NCI-H2171 (cell line): ENCODE results near the gene ROPN1B.
"Not testable (repeated sequence)": the region's sequence is repeated elsewhere in the genome, so short reads cannot be mapped to it uniquely, and the experiment has no call there.

ENCODE experiments used
- DNase-seq: peaks from one replicate; lab custom pipeline; 2025; lab: John Stamatoyannopoulos, UW

The ROPN1B gene

DNA sequence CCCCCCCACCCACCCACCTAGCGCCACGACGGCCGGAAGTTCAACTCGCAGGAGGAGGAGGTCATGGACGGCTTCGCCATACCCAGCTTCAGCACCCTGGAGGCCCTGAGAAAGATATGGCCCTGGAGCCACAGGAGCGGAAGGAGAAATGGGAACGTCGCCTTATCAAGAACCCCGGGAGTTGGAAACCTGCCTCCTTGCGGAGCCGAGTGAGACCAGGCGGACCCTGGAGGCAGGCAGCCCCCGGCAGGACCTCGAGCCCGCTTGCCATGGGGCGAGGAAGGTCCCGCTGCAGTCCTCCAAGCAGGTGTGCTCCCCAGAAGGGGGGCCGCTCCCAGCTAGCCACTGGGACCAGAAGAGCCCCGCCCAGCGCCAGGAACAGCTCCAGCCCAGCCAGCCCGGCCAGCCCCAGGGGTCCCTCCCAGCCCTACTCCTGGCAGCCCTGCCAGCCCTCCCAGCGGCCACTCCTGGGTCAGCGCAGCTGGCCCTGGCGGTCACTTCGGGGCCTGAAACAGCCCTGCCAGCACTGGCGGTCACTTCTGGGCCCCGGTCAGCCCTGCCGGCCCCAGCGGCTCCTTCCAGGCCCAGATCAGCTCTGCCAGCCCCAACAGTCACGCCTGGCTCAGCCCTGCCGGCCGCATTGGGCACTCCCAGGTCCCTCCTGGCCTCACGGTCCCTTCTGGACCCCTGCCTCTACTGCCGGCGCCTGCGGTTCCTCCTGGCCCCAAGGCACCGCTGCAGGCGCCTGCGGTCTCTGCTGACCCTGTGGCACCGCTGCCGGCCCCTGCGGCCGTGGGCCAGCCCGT is 10.3 kb upstream of the ROPN1B start:
- DNase-seq = no peak

DNA sequence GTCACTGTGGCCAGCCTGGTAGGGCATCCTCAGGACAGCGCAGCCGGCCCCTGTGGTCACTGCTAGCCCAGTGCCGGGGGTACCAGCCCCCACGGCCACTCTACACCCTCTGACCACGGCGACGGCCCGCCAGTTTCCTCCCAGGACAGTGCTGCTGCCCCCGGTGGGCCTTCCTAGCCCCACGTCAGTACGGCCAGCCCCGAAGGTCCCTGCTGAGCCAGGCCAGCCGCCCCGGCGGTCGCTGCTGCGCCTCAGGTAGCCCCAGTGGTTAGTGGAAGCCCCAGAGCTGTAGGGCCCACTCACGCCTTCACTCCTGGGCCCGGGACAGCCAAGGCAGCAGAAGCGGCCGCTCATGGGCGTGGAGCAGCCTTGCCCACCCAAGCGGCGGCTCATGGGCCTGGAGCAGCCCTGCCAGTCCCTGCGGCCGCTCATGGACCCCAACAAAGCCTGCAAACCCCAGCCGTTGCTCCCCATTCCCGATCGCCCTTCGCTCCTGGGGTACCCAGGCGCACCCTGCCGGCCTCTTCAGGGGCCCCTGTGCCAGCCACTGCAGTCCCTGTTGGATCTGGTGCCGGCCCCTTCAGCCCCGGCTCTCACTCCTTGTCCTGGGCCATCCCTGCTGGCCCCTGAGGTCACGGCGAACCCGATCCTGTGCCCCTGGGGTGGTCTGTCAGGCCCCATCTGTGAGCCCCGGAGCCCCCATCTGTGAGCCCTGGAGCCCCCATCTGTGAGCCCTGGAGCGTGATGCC is 9.5 kb upstream of the ROPN1B start:
- no peak for DNase-seq

DNA sequence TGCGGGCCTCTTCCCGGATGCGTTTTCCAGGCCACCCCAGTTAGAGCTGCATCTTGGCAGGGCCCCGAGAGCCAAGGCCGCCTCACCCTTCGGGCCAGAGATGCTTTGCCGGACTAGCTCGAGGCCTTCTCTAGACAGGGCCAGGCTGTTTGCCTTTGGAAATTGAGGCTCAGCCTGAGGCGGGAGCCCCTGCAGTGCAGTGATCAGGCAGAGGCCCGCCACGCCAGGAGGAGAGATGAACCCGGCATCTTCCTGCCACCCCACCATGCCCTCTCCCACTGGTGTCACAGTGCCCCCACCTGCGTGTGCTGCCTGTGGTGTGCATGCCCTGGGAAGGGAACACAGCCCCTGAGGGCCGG is 8.9 kb upstream of the ROPN1B start:
- DNase-seq = no peak

DNA sequence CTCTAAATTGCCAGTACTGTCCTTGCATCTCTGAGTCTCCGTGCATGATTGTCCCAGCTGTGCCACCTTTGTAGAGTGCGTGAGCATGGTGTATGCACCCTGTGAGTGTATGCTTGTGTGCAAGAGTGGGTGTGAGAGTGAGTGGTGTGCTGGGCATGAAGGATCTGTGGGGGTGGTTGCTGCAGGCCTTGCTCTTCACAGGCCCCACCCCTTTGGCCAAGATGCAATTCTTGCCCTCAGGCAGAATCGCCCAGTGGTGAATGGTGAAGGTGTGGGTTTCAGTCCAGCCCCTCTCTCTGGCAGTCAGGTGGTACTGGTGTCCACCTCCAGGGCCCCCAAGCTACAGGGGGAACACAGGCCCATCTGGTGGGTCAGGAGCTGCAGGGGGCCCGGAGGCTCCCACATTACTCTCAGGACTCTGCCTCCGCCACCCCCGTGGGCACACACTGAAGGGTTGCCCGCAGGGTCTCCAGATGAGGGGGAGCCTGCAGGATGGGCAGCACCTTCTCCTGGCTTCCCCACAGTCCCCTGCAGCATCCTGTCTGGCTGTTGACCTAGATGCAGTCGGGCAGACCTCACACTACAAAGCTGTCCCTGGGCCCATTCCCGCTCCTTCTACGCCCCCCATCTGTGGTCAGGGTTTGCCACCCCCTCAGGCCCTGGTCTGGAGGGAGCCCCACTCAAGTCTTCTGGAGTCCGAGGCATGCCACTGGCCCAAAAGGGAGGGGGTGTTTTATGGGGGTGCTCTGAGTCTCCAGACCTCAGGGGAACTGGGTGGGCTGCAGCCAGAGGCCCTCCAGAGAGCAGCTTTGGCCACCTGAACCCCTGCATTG is 8.3 kb upstream of the ROPN1B start:
- DNase-seq = no peak

DNA sequence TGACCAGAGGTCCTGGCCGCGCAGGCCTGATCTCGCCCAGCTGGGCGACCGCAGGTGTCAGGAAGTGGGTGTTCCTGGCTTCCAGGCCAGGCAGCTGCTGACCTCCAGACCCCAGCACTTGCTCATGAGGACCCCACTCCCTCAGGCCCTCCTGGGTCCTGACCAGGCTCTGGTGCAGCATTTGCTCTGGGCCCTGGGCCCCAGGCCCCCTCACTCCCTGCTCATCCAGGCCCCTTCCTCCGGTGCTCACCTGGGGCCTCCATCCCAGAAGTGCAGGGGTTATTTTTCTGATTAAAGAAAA is 7.7 kb upstream of the ROPN1B start:
- DNase-seq = no peak

DNA sequence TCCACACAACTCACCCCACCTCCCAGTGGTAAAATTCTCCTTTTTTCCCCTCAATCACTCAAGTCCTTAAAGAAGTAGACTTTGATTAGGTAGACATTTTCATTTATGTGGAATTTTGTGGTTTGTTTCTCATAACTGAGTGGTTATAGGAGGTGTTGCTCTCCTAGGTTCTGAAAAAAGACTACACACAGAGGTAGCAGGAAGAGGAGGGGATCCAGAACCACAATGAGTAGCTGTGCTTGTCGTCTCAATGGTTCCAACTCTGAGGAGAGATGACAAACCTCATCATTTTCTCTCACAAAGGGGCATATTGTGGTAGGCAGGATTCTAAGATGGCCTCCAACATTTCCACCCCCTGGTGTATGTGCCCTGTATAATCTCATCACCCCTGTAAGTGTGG is 5.1 kb upstream of the ROPN1B start:
- DNase-seq = not testable (repeated sequence)

DNA sequence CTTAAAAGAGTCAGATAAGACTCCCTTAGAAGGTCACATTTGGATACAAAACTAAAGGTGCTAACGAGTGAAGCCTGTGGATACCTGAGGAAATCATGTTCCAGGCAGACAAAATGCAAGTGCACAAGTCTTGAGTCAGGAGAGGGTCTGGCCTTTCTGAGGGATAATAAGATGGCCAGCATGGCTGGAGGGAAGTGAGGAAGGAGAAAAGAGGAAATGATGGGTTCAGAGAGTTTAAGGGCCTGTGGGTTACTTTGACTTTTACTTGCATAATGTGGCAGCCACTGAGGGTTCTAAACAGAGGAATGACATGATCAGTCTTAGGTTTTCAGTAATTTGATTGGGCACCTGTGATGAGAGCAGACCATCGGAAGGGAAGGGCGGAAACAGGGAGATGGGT is 3.5 kb upstream of the ROPN1B start:
- DNase-seq = no peak

DNA sequence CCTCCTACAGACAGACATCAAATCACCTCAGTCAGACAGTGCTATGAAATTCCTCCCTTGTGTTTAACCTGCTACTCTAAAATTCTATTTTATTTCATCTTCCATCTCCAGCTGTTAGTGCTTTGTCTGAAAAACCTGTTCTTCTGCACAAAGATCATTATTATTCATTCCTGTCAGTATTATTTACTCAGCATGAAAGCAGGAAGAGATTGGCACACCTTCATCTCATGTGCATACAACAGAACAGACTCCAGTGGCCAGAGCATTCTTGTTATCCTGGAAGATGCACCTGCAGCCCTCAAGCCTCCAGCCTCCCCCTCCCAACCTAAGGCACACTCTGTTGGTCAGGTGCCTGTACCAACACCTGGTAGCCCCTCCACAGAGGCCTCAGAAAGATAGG is 1.8 kb upstream of the ROPN1B start:
- DNase-seq = no peak

DNA sequence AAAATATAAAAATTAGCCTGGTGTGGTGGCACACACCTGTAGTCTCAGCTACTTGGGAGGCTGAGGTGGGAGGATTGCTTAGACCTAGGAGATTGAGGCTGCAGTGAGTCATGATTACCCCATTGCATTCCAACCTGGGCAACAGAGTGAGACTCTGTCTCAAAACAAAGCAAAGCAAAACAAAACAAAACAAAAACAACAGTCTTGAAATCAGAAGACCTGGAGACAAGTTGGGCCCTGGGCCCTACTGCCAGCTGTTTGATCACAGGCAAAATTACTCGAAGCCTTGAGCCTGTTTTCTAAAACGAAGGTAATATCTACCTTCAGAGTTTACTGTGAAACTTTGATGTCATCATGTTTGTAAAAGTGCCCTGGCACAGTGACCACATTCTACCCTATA is 857 bp upstream of the ROPN1B start:
- DNase-seq = not testable (repeated sequence)

DNA sequence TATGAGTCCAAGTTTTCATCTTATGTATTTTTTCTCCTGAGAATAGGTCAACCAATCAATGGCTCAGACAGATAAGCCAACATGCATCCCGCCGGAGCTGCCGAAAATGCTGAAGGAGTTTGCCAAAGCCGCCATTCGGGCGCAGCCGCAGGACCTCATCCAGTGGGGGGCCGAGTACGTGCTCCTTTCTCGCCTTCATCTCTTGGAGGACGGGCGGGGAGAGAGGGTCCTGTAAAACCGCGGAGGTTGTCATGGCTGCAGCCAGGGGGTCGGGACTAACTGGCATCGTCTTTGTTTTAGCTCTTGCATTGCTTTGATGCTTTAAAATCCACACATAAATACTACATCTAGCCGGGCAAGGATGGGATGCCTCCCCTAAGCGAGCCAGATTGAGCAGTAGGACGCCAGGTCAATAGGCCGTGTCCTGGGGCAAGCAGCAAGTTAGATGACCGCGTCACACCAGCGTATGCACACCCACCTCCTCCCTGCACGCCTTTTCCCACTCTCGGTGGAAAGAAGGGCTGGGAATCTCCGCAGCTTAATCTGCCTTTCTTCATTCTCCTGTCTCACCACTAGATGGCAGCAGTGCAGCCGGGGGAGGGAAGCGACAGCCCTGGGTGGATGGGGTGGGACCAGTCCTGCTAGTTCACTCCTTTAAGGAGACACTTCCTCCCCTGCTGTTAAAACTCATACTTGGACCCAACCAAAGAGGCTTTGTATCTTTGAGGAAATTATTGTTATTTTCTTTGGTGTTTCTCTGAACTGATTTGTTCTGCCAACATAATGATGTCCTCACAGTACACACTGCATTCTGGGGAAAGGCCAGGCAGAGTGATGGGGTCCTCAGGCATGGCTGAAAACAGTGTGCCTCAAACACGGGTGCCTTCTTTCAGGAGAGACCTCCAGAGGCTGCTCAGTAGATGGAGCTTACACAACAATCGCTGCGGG is 3.3 kb downstream of the ROPN1B start:
- not testable (repeated sequence) for DNase-seq

DNA sequence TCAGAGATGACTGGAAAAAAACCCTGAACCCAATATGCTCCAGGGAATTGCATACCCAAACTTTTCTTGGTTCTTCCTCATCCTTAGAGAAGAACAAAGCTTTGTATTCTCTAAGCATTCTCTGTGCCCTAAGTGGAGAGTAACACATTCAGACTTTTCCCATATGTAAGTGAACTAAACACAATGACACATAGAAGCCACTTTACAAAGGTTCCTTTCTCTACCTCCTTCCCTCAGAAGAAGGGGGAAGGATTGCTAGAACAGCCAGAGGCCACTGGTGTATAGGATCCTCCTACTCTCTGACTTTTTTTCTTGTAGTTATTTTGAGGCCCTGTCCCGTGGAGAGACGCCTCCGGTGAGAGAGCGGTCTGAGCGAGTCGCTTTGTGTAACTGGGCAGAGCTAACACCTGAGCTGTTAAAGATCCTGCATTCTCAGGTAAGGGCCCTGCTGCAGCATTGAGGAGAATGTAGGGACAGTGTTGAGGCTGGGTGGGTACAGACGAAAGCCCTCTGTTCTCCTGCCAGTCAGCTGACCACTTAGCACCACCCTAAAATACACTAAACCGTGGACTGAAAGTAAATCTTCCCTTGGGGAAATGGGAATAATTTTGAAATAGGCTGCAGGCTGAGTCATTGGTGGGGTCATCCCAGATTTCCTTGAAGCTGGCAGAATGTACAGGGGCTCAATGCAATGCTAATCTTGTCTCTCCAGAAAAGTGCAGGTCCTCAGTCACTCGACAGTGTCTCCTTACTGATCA is 6.4 kb downstream of the ROPN1B start:
- DNase-seq = not testable (repeated sequence)

DNA sequence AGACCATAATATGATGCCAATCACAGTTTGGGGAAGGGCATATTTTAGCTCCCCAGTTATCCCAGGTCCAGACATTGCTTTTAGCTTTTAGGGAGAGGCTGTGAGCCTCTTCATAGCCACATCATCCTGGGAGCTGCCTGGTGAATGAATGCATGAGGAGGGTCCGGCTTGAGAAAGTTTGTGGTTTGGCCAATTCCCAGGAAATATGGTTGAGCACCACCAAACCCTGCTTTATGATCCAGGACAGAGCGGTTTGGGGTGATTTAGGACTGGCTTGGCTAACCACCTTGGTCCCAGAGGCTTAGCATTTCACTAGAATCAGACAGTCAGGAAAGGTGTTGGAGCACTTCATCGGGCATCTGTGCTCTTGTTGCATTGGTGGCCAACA is 7.0 kb downstream of the ROPN1B start:
- not testable (repeated sequence) for DNase-seq

DNA sequence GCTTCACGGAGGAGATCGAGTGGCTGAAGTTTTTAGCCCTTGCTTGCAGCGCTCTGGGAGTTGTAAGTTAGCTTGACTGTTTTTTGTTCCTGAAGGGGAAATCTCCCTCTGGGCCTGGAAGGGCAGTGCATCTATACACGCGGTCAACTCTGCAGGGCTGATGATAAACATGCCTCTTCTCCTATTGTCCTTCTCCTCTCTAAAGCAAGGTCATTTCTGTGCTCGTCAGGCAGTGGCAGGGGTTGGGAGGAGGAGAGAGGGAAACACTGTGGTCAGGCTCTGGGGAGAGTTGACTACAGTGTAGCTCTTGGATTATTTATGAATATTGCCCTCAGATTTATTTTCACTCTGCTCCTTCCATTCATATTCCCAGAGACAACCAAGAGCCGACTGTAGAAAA is 8.1 kb downstream of the ROPN1B start:
- DNase-seq = not testable (repeated sequence)

DNA sequence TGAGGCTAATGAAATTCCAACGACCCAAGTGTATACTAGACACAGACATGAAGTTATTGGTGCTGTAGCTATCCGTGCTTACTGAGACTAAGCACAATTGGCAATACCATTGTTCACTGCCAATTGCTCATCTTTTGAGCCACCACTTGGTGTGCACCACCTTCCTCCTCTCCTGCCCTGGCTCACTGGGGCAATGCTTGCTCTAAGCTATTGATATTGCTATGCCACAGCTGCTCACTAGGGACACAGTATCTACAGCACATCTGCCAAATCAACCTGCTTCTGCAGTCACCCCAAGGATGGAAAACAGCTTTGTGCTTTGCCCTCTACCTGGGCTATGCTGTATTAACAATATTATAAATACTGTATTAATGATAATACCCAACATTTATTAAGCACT is 16.0 kb downstream of the ROPN1B start:
- not testable (repeated sequence) for DNase-seq

DNA sequence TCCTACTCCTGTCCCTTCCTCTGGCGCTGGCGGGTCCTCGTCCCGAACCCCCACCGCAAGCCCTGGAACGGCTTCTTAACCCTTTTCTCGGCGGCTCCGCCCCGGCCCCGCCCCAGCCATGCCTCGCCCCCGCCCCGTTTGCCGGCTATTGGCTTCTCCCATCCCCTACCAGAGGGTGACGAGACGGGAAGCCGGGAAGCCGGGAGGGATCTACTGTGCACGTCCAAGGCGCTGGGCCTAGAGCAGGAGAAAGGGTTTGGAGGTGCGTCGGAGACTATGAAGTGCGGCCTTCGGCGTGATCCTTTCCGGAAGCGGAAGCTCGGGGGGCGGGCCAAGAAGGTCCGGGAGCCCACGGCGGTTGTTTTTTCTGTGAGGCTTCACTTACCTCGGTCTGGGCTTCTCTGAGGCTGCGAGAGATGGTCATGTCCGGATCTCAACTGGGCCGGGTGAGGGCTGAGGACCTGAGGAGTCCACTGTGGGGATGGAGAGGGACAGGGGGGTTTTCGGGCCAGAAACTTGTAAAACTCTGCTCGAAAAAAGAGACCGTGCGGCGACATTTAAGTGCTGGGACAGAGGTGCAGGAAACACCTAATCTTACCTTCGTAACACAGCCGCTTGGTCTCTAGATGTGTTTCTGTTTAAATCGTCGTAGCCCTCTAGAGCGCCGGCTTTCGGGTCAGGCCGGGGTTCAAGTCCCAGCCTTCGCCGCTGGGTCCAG is 21.4 kb downstream of the ROPN1B start:
- DNase-seq = peak; percentile 56

DNA sequence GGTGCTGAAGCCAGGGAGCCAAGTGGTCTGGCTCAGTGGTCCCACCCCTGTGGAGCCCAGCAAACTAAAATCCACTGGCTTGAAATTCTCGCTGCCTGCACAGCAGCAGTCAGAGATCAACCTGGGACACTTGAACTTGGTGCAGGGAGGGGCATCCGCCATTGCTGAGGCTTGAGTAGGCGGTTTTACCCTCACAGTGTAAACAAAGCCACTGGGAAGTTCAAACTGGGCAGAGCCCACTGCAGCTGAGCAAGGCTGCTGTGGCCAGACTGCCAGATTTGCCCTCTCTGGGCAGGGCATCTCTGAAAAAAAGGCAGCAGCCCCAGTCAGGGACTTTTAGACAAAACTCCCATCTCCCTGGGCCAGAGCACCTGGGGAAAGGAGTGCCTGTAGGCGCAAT is 27.8 kb downstream of the ROPN1B start:
- DNase-seq = not testable (repeated sequence)

DNA sequence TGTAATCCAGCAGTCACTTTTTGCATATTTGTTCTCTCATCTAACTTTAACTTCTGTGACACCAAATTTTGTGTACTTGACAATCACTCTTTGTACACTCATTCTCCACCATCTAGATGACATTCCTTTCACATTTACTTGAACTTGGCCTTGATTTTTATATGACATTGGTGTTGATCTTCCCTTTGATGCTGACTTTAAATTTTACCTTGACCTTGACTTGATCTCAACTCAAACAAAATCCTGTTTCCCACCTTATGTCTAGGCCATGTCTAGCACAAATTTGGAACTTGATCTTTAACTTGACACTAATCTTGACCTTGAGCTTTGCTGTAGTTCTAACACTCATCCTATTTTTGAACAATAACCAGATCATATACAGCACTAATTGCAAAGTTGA is 33.2 kb downstream of the ROPN1B start:
- DNase-seq = no peak

DNA sequence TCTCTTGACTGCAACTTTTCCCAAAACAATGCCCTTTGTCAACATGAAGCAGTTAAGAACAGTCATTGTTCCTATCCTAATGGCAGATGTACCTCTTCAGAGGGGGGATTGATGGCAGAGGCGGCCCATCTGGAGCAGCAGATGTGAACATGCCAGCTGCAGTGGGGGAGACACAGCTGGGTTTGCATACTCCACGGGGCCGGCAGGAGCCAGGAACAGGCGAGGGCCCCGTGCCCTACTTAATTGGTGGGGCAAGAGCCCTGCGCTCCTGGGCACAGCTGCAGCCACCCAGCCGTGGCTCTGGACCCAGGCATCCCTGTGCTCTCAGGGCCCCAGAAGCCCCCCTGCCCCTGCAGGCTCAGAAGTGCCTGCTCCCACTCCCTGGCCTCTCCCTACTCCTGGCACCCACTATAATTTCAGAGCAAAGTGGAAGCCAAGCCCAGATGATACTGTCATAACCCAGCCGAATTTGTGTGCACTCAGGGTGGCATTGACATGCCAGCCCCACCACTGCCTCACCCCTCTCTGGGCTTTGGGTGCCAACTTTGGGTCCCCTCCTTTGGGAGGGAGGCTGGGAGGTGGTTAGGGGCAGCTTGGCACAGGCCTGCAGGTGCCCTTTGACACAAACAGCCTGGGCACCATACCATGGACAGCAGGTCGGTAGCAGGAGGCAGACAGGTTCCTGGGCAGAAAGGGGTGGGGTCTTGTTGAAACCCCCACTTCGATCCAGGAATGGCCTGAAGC is 34.6 kb downstream of the ROPN1B start:
- DNase-seq = peak; percentile 39

DNA sequence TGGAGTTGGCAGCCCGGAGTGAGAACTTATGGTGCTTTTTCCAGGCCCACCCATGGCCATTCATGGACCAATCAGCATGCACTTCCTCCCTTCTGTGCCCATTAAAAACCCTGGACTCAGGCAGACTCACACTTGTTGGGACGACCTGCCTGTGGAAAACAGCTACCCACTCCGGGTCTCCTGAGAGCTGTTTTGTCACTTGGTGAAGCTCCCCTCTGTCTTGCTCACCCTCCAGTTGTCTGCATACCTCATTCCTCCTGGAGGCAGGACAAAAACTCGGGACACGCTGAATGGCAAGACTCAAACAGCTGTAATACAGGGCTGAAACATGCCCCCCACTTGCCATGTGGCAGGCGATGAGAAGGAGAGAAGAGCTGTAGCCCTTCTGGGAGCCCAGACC is 35.2 kb downstream of the ROPN1B start:
- no peak for DNase-seq

DNA sequence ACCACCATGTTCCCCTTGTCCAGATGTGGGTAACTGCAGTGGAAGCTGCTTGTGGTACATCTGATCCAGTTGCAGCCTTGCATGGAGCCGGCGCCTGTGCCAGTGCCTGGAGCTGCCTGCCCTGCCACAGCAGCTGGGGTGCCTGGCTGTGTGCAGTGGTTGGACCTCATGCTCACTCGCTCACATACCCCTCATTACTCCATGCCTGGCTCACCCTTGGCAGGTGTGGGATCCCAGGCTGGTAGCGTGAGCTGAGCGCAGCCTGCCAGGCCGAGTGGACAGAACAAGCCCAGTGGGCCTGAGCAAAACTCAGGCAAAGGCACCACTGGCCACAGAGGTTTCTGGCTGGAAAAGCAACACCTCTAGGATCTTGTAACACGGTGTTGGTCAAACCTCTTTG is 35.7 kb downstream of the ROPN1B start:
- DNase-seq = no peak
